HK-2 (cell line): ENCODE results near the gene POPDC2.
"Not testable (repeated sequence)": the region's sequence is repeated elsewhere in the genome, so short reads cannot be mapped to it uniquely, and the experiment has no call there.

Source experiments
- DNase-seq: peaks from one replicate; pipeline ENCODE4 v3.0.0-alpha.2; 2018; ENCODE audit not compliant: unreplicated experiment

The POPDC2 gene

GRCh38 chr3:119613872-119614271, 46.5 kb downstream of the POPDC2 start:
- DNase-seq, result no peak

GRCh38 chr3:119613201-119613600, 47.2 kb downstream of the POPDC2 start:
- no peak for DNase-seq

- no peak for DNase-seq
Measured at GRCh38 chr3:119611664-119612063, 48.7 kb downstream of the POPDC2 start.

DNA sequence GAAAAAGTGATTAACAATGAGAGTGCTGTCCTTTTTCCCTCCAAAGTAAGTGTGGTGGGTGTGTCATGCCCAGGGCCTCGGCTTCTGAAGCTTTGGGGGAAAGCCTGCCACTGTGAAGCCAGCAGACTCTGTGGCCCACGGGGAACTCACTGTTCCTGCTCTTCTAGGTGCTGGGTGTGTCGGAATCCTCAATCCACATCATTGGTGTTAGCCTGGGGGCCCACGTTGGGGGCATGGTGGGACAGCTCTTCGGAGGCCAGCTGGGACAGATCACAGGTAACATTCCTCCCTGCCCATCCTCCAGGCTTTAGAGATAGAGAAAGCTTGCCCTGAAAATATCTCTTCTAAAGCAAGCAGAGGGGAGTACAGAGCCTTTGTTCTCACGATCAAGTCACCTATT, 51.1 kb downstream of the POPDC2 start:
- no peak for DNase-seq

- DNase-seq, result no peak
Measured at GRCh38 chr3:119608405-119609000, 51.9 kb downstream of the POPDC2 start.

- DNase-seq, result no peak
Measured at GRCh38 chr3:119604878-119605277, 55.5 kb downstream of the POPDC2 start.

DNA sequence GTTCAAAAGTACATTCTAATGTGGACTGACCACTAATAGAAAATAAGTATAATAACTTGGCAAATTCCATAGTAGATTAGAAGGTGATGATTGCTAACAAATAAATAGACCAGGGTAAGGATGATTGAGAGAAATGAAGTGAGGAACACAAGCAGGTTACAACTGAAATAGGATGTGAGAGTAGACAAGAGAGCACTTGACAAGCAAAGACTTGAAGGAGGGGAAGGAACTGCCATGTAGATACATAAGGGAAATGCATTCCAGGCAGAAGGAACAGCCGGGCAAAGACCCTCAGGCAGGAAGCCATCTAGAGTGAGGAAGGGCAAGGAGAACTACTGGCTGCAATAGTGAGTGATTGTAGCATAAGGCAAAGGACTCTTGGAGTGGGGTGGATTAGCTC, 57.7 kb downstream of the POPDC2 start:
- DNase-seq, result no peak

GRCh38 chr3:119601154-119601553, 59.2 kb downstream of the POPDC2 start:
- no peak for DNase-seq

DNA sequence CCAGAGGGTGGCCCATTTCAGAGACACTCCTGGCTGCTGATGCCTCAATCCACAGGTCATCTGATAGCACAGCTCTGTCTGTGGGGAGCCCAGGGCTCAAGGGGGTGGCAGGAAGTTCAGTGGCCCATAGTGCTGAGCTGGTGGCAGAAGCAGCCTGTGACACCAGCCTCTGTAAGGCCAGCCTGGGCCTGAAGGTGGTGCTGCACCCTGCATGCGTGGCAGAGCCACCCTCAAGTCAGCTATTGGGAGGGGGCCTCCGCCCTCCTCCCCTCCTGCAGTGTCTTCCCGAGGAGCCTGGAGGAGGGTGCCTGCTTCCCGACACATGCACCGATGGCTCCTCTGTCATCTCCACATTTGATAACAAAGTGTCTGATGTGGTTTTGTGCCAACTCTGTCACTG, 59.7 kb downstream of the POPDC2 start:
- DNase-seq, result no peak

DNA sequence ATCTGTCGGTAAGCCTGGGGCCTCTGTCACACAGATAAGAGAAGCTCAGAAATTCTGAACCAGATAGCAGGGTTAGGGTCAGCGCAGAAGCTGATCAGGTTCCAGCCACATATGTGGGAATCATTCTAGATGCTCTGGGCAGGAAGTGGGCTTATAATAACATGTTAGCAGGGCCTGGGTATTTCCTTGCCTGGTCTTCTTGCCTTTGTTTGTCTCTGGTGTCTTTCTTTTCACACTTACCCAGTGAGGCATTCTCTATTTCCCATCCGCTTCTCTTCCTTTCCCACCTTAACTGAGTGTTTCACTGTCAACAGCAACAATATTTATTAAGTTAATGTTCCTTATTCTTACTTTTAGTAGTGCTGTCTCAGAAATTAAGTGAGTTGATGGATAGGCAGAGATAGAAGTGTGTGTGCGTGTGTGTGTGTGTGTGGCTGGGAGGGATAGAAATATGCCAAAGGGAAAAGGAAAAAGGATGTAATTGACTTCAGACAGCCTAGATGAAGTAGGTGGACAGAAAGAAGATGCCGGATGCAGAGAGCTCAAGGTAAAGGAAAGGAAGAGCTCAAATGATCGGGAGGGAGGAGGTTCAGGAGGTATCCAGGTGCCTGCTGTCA, 60.7 kb downstream of the POPDC2 start:
- DNase-seq, result no peak

DNA sequence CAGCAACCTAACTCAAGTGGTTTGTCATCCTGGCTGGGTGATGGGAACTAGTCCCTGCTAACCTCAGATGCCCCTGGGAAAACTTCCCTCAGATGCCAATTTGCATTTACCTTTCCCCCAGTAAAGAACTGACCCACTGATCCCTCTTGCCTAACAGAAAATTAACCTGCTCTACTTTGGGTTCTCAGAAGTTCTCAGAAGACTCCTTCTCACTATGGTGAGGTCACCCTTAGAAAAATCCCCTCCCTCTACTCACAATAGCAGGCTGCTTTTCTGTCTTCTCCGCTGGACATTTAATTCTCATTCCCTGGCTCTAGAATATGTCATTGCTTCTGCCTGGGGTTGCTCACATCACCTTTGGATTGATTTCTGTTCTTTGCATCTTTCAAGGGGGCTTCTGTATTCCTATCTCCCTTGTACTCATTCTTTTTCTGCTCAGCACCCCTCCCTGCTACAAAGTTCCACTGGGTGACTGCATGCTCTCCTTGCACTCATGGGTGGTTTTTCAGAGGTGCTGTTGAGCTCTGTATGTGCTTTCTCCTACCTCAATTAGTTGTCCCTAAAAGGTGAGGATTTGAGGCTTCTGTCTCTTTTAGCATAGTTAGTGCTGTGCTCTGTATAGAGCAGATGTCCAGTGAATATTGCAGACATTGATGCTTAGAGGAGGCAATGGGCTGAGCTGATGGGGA, 61.8 kb downstream of the POPDC2 start:
- DNase-seq, result no peak

DNA sequence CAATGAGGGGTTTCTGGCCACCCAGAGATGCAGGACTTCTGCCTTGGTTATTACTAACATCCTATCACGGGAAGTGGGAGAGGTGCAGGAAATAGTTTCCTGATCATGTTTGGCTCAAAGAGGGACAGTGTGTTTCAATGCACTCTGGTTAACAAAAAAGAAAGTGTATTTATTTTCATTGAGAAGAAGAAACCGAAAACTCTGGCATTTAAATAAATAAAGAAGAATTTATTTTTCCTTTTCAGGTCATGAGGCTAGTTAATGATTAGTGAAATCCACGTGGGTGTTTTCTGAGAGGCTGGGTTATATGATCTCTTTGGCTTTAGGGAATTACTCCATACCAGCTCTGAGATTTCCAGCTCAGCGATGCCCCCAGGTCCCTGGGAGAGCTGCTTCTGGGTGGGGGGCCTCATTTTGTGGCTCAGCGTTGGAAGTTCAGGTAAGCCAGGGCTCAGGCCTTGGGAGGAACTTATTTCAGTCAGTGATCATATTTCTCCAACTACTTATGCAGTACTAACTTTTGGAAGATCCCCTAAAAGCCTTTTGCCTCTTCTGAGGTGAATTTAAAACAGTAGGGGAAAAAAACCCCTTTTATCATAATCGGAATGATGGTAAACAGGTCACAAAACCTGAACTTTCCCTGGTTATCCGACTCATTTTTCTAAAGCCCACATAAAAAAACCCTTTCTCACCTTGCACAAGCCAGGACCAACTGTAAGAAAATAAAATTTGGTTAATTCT, 62.7 kb downstream of the POPDC2 start, which contains the start of gene PLA1A:
PLA1A (plus strand) TSS at position 338 of the 741 bp plus-strand sequence; CDS start at position 367, 29 bp downstream.
- DNase-seq, result no peak

DNA sequence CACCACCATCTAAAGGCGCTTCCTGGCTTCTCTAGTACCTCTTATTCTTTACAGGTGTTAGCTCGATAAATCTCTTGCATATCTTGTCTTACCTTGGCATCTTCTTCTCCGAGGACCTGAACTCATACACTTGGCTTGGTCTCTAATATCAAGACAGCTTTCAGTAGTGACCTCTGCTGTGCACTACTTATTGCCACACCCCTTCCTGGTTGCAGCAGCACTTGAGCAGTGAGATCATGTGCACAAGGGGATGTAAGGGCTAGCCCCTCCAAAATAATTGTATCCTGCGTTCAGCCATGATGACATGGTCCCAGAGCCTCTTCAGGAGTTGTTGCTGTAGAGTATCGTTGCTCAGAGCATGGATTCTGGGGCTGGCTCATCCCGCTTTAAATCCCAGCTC, 64.0 kb downstream of the POPDC2 start:
- DNase-seq, result no peak

DNA sequence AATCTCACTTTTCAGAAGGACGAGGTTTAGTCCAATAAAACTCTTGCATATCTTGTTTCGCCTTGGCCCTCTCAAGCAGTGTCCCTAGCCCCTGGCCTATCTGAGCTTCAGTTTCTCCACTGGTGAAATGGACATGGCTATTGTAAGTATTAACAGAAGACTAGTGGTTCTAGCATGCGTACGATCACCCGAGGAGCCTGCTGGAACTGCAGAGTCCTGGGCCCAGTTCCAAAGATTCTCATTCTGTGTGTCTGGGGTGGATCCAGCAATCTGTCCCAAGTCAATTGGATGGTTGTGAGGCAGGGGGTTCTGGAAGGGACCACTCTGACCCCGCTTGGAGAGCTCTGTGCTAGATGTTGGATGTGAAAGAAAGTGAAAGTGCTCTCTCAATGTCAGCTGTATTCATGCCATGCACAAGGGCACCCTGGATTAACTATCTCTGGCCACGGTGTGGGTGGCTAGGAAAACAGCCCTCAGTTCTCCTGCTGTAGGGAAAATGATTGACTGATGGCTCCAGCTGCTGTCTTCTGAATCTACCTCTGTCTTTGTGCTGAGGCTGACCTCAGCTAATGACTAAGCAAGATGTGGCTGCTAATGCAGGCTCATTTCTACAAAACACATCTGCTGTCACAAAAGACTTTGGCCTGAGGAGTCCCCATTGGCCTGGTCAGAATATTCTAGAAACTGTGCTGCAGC, 64.6 kb downstream of the POPDC2 start:
- DNase-seq, result no peak

GRCh38 chr3:119594929-119595328, 65.5 kb downstream of the POPDC2 start:
- not testable (repeated sequence) for DNase-seq

GRCh38 chr3:119594066-119594465, 66.3 kb downstream of the POPDC2 start:
- DNase-seq, result no peak

DNA sequence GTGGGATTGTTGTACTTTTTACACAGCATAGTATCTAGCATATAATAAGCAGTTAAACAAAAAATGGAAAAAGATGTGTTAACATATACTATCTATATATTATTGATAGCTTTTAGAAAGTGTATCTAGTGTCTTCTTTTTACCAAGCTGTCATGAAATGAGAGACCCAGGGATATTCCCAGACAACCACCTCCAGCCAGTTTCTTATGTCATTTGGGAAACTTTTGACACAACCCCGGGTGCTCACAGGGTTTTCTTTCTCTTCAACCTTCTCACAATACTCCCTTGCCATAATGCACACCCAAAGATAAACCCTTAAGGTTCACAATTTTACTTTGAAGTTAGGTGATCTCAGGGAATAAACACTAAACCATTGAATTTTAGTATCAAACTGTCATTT, 67.5 kb downstream of the POPDC2 start:
- DNase-seq, result no peak
